ENCODE measurements around the gene DNAJB13. TPM values are rescaled to one million over a fixed set of nuclear protein-coding genes. Genes with fewer than 3 reads are reported as not detected.

DNAJB13 gene
- total and polyA plus RNA-seq, 2 of the 13 experiments (the other 11 are each of a cell fraction or from before 2014, with no cell fraction given), result 2.3 TPM; not detected in 1

- H3K36me3 ChIP-seq (replicated peaks in 1 of 2; ENCODE audit: control insufficient read depth in 1 of 2, insufficient read depth in 2 of 2, low read length in 2 of 2), result no peaks in the 10 kb centered on the region
- H3K9me3 ChIP-seq (ENCODE audit: low read length), result no peaks in the 10 kb centered on the region
- no peaks in the 10 kb centered on the region for H4K20me1 ChIP-seq (ENCODE audit: insufficient read depth, low read length)
- POLR2A ChIA-PET, result no interaction called here
- no peaks in the 10 kb centered on the region for H3K79me2 ChIP-seq (ENCODE audit: insufficient read depth, low read length)
- WGBS (ENCODE audit: low lambda C conversion rate), result 92% methylated on average over 1 of the region's 1 CpG
- no peak overlapping the region for H3K27ac ChIP-seq (ENCODE audit: extremely low read length, insufficient read depth, low read length)
- ATAC-seq (no peak), DNase-seq (ENCODE audit: low spot score) (no peak), FAIRE-seq (no peak)
- no peaks in the 10 kb centered on the region for H3K27me3 ChIP-seq (ENCODE audit: control insufficient read depth in 1 of 2, insufficient read depth in 2 of 2, low read length in 2 of 2)
- in situ Hi-C loops (cut with HindIII; ENCODE audit: extremely low pct_ligation_motif_present, low pct_unique_long_range_greater_than_20kb) (no loop called here), intact Hi-C loops (cut with micrococcal nuclease; ENCODE audit: unreplicated experiment) (no loop called here)
- no peak overlapping the region for H2AFZ ChIP-seq (ENCODE audit: low read length)
- H3K9ac ChIP-seq (ENCODE audit: insufficient read depth, low read depth, low read length), result no peak overlapping the region
- BruUV-seq (replicated peaks), result no TSS peak
- H3K4me2 ChIP-seq (ENCODE audit: low read depth, low read length), result no peak overlapping the region
- TF ChIP-seq DNMT3B (CRISPR knock-in tag; conservative IDR thresholded peaks at IDR 0.05), result no peak
- TF ChIP-seq GLI4 (CRISPR knock-in tag; IDR thresholded peaks at IDR 0.05; ENCODE audit: borderline replicate concordance), result no peak
- no peak for TF ChIP-seq DDIT3 (CRISPR knock-in tag; IDR thresholded peaks at IDR 0.05)
- no peak for TF ChIP-seq ZBTB34 (CRISPR knock-in tag; IDR thresholded peaks at IDR 0.05)
- no peak for TF ChIP-seq HIC2 (CRISPR knock-in tag; IDR thresholded peaks at IDR 0.05; ENCODE audit: low read depth)
- no peak for TF ChIP-seq ZNF816 (CRISPR knock-in tag; IDR thresholded peaks at IDR 0.05; ENCODE audit: borderline replicate concordance)
- CTCF ChIA-PET (ENCODE audit: low intra/inter-chr PET ratio, low total read pairs), result no interaction called here
- H3K4me3 ChIP-seq (replicated peaks in 1 of 3; ENCODE audit: insufficient read depth in 1 of 3, low read depth in 2 of 3, low read length in 3 of 3), result no peak overlapping the region
- H3K4me1 ChIP-seq (ENCODE audit: insufficient read depth, low read length), result peaks cover 8% of the 10 kb centered on the region; the same call in 1 of the 2 replicates
These were observed 8.8 kb upstream of the DNAJB13 start for GRCh38 chr11:73942010-73942409.

Measured in HepG2 (cell line).